HepG2 (cell line): Measurements from ENCODE around the gene SIMC1. TPM values are rescaled to one million over a fixed set of nuclear protein-coding genes. Genes with fewer than 3 reads are reported as not detected.

Source experiments
- ADNP ChIP-seq: sonication (generic); formaldehyde crosslinking; IDR thresholded peaks from 2 replicates; pipeline ENCODE4 v1.4.0; 2020; ENCODE audit warnings: missing genetic modification reagents
- ARNTL ChIP-seq: sonication (generic); formaldehyde crosslinking; IDR thresholded peaks from 2 replicates; pipeline ENCODE4 v1.4.0; 2020; ENCODE audit warnings: mild to moderate bottlenecking, missing genetic modification reagents
- ATF7 ChIP-seq, 2 experiments: fragments of 450-650 bp in 1 of 2; sonication (generic) in 1 of 2; formaldehyde crosslinking in 1 of 2; IDR thresholded peaks; 2 replicates each; pipeline versions ENCODE4 v1.4.0 to v1.6.1; 2016 to 2020; ENCODE audit warnings: antibody characterized with exemption in 1 of 2, mild to moderate bottlenecking in 1 of 2, missing genetic modification reagents in 1 of 2
- CHCHD3 ChIP-seq: sonication (generic); formaldehyde crosslinking; IDR thresholded peaks from 2 replicates; pipeline ENCODE4 v1.8.0; 2022; ENCODE audit warnings: mild to moderate bottlenecking, missing genetic modification reagents, moderate library complexity
- DNMT3B ChIP-seq: conservative IDR thresholded peaks from 2 replicates; pipeline ENCODE4 v1.6.1; 2016; ENCODE audit warnings: missing biosample characterization, control low read depth
- EHMT2 ChIP-seq: fragments of 200-600 bp; sonication (generic); IDR thresholded peaks from 2 replicates; pipeline ENCODE4 v1.7.0; 2017; ENCODE audit warnings: antibody characterized with exemption, low read depth, low read length, borderline replicate concordance
- GFI1 ChIP-seq: sonication (generic); formaldehyde crosslinking; IDR thresholded peaks from 2 replicates; pipeline ENCODE4 v1.5.0; 2020; ENCODE audit warnings: missing genetic modification reagents, mild to moderate bottlenecking, borderline replicate concordance
- KLF12 ChIP-seq: sonication (generic); formaldehyde crosslinking; IDR thresholded peaks from 2 replicates; pipeline ENCODE4 v1.4.0; 2020; ENCODE audit warnings: missing genetic modification reagents, borderline replicate concordance
- MXI1 ChIP-seq: IDR thresholded peaks from 3 replicates; pipeline ENCODE4 v1.6.1; 2012; ENCODE audit warnings: low read depth, low read length, inconsistent platforms, borderline replicate concordance
- MYNN ChIP-seq: sonication (generic); formaldehyde crosslinking; IDR thresholded peaks from 2 replicates; pipeline ENCODE4 v1.4.0; 2020; ENCODE audit warnings: mild to moderate bottlenecking, low read depth, missing genetic modification reagents
- NRL ChIP-seq: sonication (generic); formaldehyde crosslinking; IDR thresholded peaks from 2 replicates; pipeline ENCODE4 v1.5.0; 2020; ENCODE audit warnings: missing genetic modification reagents, mild to moderate bottlenecking, moderate library complexity, borderline replicate concordance
- PITX1 ChIP-seq: sonication (generic); formaldehyde crosslinking; IDR thresholded peaks from 2 replicates; pipeline ENCODE4 v1.5.1; 2020; ENCODE audit warnings: mild to moderate bottlenecking, missing genetic modification reagents
- SATB2 ChIP-seq: sonication (generic); formaldehyde crosslinking; IDR thresholded peaks from 2 replicates; pipeline ENCODE4 v1.5.0; 2020; ENCODE audit warnings: missing genetic modification reagents
- SRSF9 ChIP-seq: fragments of 200-400 bp; formaldehyde crosslinking; IDR thresholded peaks from 2 replicates; pipeline ENCODE4 v1.6.1; 2018; ENCODE audit warnings: borderline replicate concordance, mild to moderate bottlenecking, low read depth, low read length; ENCODE audit not compliant: insufficient read depth, poor library complexity, severe bottlenecking
- TAF15 ChIP-seq: fragments of 200-400 bp; formaldehyde crosslinking; IDR thresholded peaks from one replicate; pipeline ENCODE4 v1.6.1; 2018; ENCODE audit warnings: mild to moderate bottlenecking, low read depth, low read length; ENCODE audit not compliant: poor library complexity, severe bottlenecking
- TOPORS ChIP-seq: sonication (generic); formaldehyde crosslinking; IDR thresholded peaks from 2 replicates; pipeline ENCODE4 v1.8.0; 2023; ENCODE audit warnings: mild to moderate bottlenecking, missing genetic modification reagents
- TSC22D2 ChIP-seq: sonication (generic); formaldehyde crosslinking; IDR thresholded peaks from 2 replicates; pipeline ENCODE4 v1.5.1; 2020; ENCODE audit warnings: missing genetic modification reagents, mild to moderate bottlenecking, borderline replicate concordance
- ZFYVE20 ChIP-seq: sonication (generic); formaldehyde crosslinking; IDR thresholded peaks from 2 replicates; pipeline ENCODE4 v1.8.0; 2023; ENCODE audit warnings: low read depth, mild to moderate bottlenecking, moderate library complexity, missing genetic modification reagents, borderline replicate concordance
- ZNF569 ChIP-seq: sonication (generic); formaldehyde crosslinking; IDR thresholded peaks from 2 replicates; pipeline ENCODE4 v1.5.0; 2020; ENCODE audit warnings: mild to moderate bottlenecking, missing genetic modification reagents, moderate library complexity, borderline replicate concordance
- ZNF724P ChIP-seq: sonication (generic); formaldehyde crosslinking; IDR thresholded peaks from 2 replicates; pipeline ENCODE4 v1.8.0; 2022; ENCODE audit warnings: missing genetic modification reagents, borderline replicate concordance
- polyA plus RNA-seq, 8 experiments: library from polyadenylated mRNA; depleted of rRNA in 3 of 8; stranded (reverse) in 7 of 8; unstranded in 1 of 8; fragments of >200 nt; fragmentation: Illumina TruSeq in 4 of 8; extraction: Trizol in 4 of 8; gene quantifications; 2 replicates each; pipeline versions ENCODE4 v1.2.1 to v1.2.3, GENCODE V29; 2011 to 2016; ENCODE audit warnings: low read depth in 4 of 8, missing spikeins in 1 of 8, mixed read lengths in 1 of 8; ENCODE audit not compliant: insufficient read depth in 1 of 8
- total RNA-seq, 5 experiments: library from RNA; depleted of rRNA; stranded (reverse); fragments of >200 nt; fragmentation: Illumina TruSeq; extraction: Trizol; gene quantifications; 2 replicates each; pipeline ENCODE4 v1.2.3, GENCODE V29; 2016; ENCODE audit warnings: low read depth in 1 of 5
- TF ChIP-seq, protein P1 (sequence below): sonication (generic); formaldehyde crosslinking; IDR thresholded peaks from 2 replicates; pipeline ENCODE4 v1.9.0; 2021; ENCODE audit warnings: missing genetic modification reagents, borderline replicate concordance
- TF ChIP-seq, protein P2 (sequence below): sonication (generic); formaldehyde crosslinking; IDR thresholded peaks from 2 replicates; pipeline ENCODE4 v1.5.0; 2020; ENCODE audit warnings: missing genetic modification reagents

SIMC1 gene
- total and polyA plus RNA-seq, 2 of the 13 experiments (the other 11 are each of a cell fraction or from before 2014, with no cell fraction given), result 5.4 to 6.8 TPM

DNA sequence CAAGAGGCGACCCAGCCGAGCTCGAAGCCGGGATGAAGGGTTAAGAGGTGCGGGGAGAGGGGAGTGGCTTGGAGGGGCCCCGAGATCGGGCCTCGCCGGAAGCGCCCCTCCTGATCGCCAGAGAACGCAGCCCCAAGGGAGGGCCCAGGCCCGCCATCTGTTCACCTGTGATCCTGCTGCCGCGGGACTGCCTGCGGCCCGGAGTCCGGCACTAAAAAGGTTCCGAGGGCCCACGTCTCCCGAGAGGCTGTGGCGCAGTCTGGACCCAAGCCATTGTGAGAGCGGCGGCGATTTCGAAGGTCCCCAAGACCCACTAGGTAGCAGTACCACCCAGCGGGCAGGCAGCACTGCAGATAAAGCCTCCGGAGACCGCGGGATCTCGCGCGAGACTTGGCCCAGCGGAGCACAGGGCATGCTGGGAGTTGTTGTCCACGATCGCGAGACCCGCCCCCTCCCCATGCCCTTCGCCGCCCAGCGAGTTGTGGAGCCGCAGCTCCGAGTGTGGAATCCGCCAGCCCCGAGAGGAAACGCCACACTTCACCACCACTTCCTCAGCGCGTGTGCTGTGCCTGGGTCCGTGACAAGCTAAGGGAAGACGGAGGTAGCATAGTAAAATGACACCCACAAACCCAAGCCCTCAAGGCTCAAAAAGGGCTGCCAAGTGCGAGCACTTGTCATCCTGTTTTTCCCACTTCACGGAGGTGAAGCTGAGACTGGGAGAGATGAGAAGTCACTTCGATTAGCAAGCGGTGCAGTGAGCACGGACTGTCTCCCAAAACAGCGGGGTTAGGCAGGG lies 123.4 kb downstream of the SIMC1 start, which contains the start of gene KIAA1191 (continued):
- TF ChIP-seq, protein P1, sequence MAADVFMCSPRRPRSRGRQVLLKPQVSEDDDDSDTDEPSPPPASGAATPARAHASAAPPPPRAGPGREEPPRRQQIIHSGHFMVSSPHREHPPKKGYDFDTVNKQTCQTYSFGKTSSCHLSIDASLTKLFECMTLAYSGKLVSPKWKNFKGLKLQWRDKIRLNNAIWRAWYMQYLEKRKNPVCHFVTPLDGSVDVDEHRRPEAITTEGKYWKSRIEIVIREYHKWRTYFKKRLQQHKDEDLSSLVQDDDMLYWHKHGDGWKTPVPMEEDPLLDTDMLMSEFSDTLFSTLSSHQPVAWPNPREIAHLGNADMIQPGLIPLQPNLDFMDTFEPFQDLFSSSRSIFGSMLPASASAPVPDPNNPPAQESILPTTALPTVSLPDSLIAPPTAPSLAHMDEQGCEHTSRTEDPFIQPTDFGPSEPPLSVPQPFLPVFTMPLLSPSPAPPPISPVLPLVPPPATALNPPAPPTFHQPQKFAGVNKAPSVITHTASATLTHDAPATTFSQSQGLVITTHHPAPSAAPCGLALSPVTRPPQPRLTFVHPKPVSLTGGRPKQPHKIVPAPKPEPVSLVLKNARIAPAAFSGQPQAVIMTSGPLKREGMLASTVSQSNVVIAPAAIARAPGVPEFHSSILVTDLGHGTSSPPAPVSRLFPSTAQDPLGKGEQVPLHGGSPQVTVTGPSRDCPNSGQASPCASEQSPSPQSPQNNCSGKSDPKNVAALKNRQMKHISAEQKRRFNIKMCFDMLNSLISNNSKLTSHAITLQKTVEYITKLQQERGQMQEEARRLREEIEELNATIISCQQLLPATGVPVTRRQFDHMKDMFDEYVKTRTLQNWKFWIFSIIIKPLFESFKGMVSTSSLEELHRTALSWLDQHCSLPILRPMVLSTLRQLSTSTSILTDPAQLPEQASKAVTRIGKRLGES, result no peak
- 0 out of 2 replicates have a peak, but pooled peaks have one; percentile 41 for TF ChIP-seq ZNF569 (CRISPR knock-in tag)
- TF ChIP-seq TOPORS (CRISPR knock-in tag), result no peak
- TF ChIP-seq SATB2 (CRISPR knock-in tag), result no peak
- TF ChIP-seq KLF12 (CRISPR knock-in tag), result peak; percentile 66; the same call in 1 of the 2 replicates
- peak; percentile 38; the same call in 1 of the 2 replicates for TF ChIP-seq PITX1 (CRISPR knock-in tag)
- TF ChIP-seq, protein P2, sequence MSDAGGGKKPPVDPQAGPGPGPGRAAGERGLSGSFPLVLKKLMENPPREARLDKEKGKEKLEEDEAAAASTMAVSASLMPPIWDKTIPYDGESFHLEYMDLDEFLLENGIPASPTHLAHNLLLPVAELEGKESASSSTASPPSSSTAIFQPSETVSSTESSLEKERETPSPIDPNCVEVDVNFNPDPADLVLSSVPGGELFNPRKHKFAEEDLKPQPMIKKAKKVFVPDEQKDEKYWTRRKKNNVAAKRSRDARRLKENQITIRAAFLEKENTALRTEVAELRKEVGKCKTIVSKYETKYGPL (CRISPR knock-in tag), result no peak; the same call in 1 of the 2 replicates
- TF ChIP-seq DNMT3B (CRISPR knock-in tag), result 0 out of 2 replicates have a peak, but pooled peaks have one; percentile 40
- no peak; the same call in 1 of the 2 replicates for TF ChIP-seq NRL
- no peak for TF ChIP-seq ARNTL (CRISPR knock-in tag)
- TF ChIP-seq ZNF724P, result 0 out of 2 replicates have a peak, but pooled peaks have one; percentile 79
- TF ChIP-seq ADNP (CRISPR knock-in tag), result no peak
- peak; percentile 79; the same call in 1 of the 2 replicates for TF ChIP-seq ZFYVE20 (CRISPR knock-in tag)
- TF ChIP-seq TSC22D2, result peak; percentile 69; the same call in 1 of the 2 replicates
- peak; percentile 78; the same call in 1 of the 2 replicates for TF ChIP-seq CHCHD3 (CRISPR knock-in tag)
- peak; percentile 74; the same call in 1 of the 2 replicates for TF ChIP-seq MYNN
- peak; percentile 94 for TF ChIP-seq MXI1
- no peak for TF ChIP-seq ATF7 (IDR thresholded peaks at IDR 0.05)
- no peak for TF ChIP-seq ATF7 (CRISPR knock-in tag; IDR thresholded peaks at IDR 0.05)
- peak; percentile 74 for TF ChIP-seq TAF15
- no peak for TF ChIP-seq EHMT2
- TF ChIP-seq SRSF9, result no peak
- no peak for TF ChIP-seq GFI1 (CRISPR knock-in tag)
